Glutamatergic neuron (in vitro differentiated cells): ENCODE measurements around the gene HIVEP3. TPM values are rescaled to one million over a fixed set of nuclear protein-coding genes. Genes with fewer than 3 reads are reported as not detected.

ENCODE experiments used
- DNase-seq: peaks from one replicate; pipeline ENCODE4 v3.0.0; 2022
- H3K27ac Mint-ChIP-seq: one replicate; pipeline ENCODE4 v1.8.0; 2020; ENCODE audit warnings: mild to moderate bottlenecking, mixed read lengths, inconsistent platforms; ENCODE audit not compliant: unreplicated experiment
- H3K27me3 Mint-ChIP-seq: one replicate; pipeline ENCODE4 v1.8.0; 2020; ENCODE audit warnings: mild to moderate bottlenecking, moderate library complexity, mixed read lengths, inconsistent platforms; ENCODE audit not compliant: unreplicated experiment
- H3K36me3 Mint-ChIP-seq: one replicate; pipeline ENCODE4 v1.8.0; 2020; ENCODE audit warnings: mild to moderate bottlenecking, mixed read lengths, inconsistent platforms; ENCODE audit not compliant: unreplicated experiment
- H3K4me1 Mint-ChIP-seq: one replicate; pipeline ENCODE4 v1.8.0; 2020; ENCODE audit warnings: mild to moderate bottlenecking, low read depth, mixed read lengths, inconsistent platforms; ENCODE audit not compliant: unreplicated experiment
- H3K4me3 Mint-ChIP-seq: one replicate; pipeline ENCODE4 v1.8.0; 2020; ENCODE audit warnings: mild to moderate bottlenecking, mixed read lengths, inconsistent platforms; ENCODE audit not compliant: unreplicated experiment
- H3K9me3 Mint-ChIP-seq: one replicate; pipeline ENCODE4 v1.8.0; 2020; ENCODE audit warnings: mild to moderate bottlenecking, moderate library complexity, mixed read lengths, inconsistent platforms; ENCODE audit not compliant: unreplicated experiment
- CTCF ChIP-seq: fragments of 200-600 bp; sonication (generic); IDR thresholded peaks from one replicate; pipeline ENCODE4 v1.5.0; 2021; ENCODE audit not compliant: partially characterized antibody, unreplicated experiment
- total RNA-seq: library from RNA; stranded (reverse); fragmentation: NEBNext Ultra II Directional; extraction: Animal tissue kit (Norgen Biotek cat#: 25700); gene quantifications from one replicate; pipeline ENCODE4 v1.2.1, GENCODE V29; 2021; ENCODE audit not compliant: unreplicated experiment

HIVEP3 gene
- total RNA-seq, 1 donor from 2014 or later, result 15.1 TPM

GRCh38 chr1:41588334-41588875 is 330.3 kb downstream of the HIVEP3 start:
- TF ChIP-seq CTCF, result no peak
- Mint-ChIP-seq H3K9me3 (peaks cover 3% of the 10 kb centered on the region), H3K27ac (no peak overlapping the region), H3K4me1 (peaks cover 10% of the 10 kb centered on the region), H3K27me3 (no peaks in the 10 kb centered on the region), H3K4me3 (no peak overlapping the region), H3K36me3 (peaks cover 29% of the 10 kb centered on the region)
- DNase-seq, result no peak

- no peak for TF ChIP-seq CTCF
- Mint-ChIP-seq H3K27me3 (no peaks in the 10 kb centered on the region), H3K9me3 (peaks cover 3% of the 10 kb centered on the region), H3K27ac (no peak overlapping the region), H3K4me1 (peaks cover 9% of the 10 kb centered on the region), H3K4me3 (no peak overlapping the region), H3K36me3 (peaks cover 29% of the 10 kb centered on the region)
- no peak for DNase-seq
Measured at GRCh38 chr1:41587791-41588190, 330.9 kb downstream of the HIVEP3 start.

- Mint-ChIP-seq H3K36me3 (peaks cover 23% of the 10 kb centered on the region), H3K27me3 (peaks cover under 1% of the 10 kb centered on the region), H3K9me3 (peaks cover 3% of the 10 kb centered on the region), H3K4me3 (no peak overlapping the region), H3K4me1 (peaks cover 9% of the 10 kb centered on the region), H3K27ac (no peak overlapping the region)
- DNase-seq, result no peak
- no peak for TF ChIP-seq CTCF
Measured at GRCh38 chr1:41586230-41586629, 332.5 kb downstream of the HIVEP3 start.

GRCh38 chr1:41583658-41584547 is 334.8 kb downstream of the HIVEP3 start:
- H3K36me3 Mint-ChIP-seq, result peaks cover 21% of the 10 kb centered on the region
- no peak overlapping the region for H3K4me3 Mint-ChIP-seq
- peaks cover 9% of the 10 kb centered on the region for H3K27me3 Mint-ChIP-seq
- no peak for TF ChIP-seq CTCF
- peaks cover 6% of the 10 kb centered on the region for H3K9me3 Mint-ChIP-seq
- DNase-seq, result no peak
- H3K27ac Mint-ChIP-seq, result no peak overlapping the region
- H3K4me1 Mint-ChIP-seq, result peaks cover 15% of the 10 kb centered on the region
